PC-3 (cell line): ENCODE results near the gene TMEM38A. TPM values are rescaled to one million over a fixed set of nuclear protein-coding genes. Genes with fewer than 3 reads are reported as not detected.
"Not testable (repeated sequence)": the region's sequence is repeated elsewhere in the genome, so short reads cannot be mapped to it uniquely, and the experiment has no call there.

Experiments
- ATAC-seq: fragments of 200-7000 bp; cut with Tn5 transposase; 2 replicates; pipeline ENCODE4 v1.9.1; 2020; ENCODE audit warnings: mild to moderate bottlenecking, moderate library complexity
- BruUV-seq: library from RNA; stranded (reverse); fragments of 400-500 nt; replicated peaks from 2 replicates; lab custom pipeline; 2021; lab: Mats Ljungman, UMichigan
- CTCF ChIA-PET: fragments of 300-600 bp; sonication (Branson Sonifier 250); formaldehyde crosslinking; loops from one replicate; lab custom pipeline; 2022; ENCODE audit warnings: antibody characterized with exemption; lab: Charles Lee
- POLR2A ChIA-PET: fragments of 300-600 bp; sonication (Branson Sonifier 250); formaldehyde crosslinking; loops from one replicate; lab custom pipeline; 2022; ENCODE audit warnings: antibody characterized with exemption; ENCODE audit not compliant: unreplicated experiment; lab: Charles Lee
- DNase-seq: peaks from one replicate; pipeline ENCODE4 v3.0.0-alpha.2; 2015
- H2AFZ ChIP-seq: fragments of 300-600 bp; sonication (generic); 2 replicates; pipeline ENCODE4 v1.6.0; 2016; ENCODE audit warnings: antibody characterized with exemption, low read length
- H3F3A ChIP-seq: fragments of 300-600 bp; sonication (generic); one replicate; pipeline ENCODE4 v1.6.0; 2017; ENCODE audit warnings: antibody characterized with exemption, low read length, control low read depth, mild to moderate bottlenecking; ENCODE audit not compliant: unreplicated experiment
- H3K27ac ChIP-seq: fragments of 300-600 bp; sonication (generic); 2 replicates; pipeline ENCODE4 v1.5.1; 2016; ENCODE audit warnings: mild to moderate bottlenecking, low read length
- H3K27me3 ChIP-seq: fragments of 300-600 bp; sonication (generic); 2 replicates; pipeline ENCODE4 v1.6.1; 2016; ENCODE audit warnings: low read length, mixed read lengths
- H3K36me3 ChIP-seq: fragments of 300-600 bp; sonication (generic); 2 replicates; pipeline ENCODE4 v1.6.1; 2016; ENCODE audit warnings: low read depth, mixed run types, low read length, mixed read lengths
- H3K4me1 ChIP-seq: fragments of 300-600 bp; sonication (generic); 2 replicates; pipeline ENCODE4 v1.5.1; 2016; ENCODE audit warnings: low read length; ENCODE audit not compliant: insufficient read depth
- H3K4me2 ChIP-seq: fragments of 300-600 bp; sonication (generic); 2 replicates; pipeline ENCODE4 v1.6.0; 2016; ENCODE audit warnings: low read length
- H3K4me3 ChIP-seq: fragments of 300-600 bp; sonication (generic); 2 replicates; pipeline ENCODE4 v1.5.1; 2016; ENCODE audit warnings: mild to moderate bottlenecking, low read length, mixed read lengths
- H3K79me2 ChIP-seq: fragments of 300-600 bp; sonication (generic); 2 replicates; pipeline ENCODE4 v1.6.1; 2017; ENCODE audit warnings: low read length, mixed read lengths
- H3K9ac ChIP-seq: fragments of 300-600 bp; sonication (generic); 2 replicates; pipeline ENCODE4 v1.6.0; 2016; ENCODE audit warnings: mild to moderate bottlenecking, low read length
- H3K9me2 ChIP-seq: fragments of 300-600 bp; sonication (generic); replicated peaks from 2 replicates; pipeline ENCODE4 v1.6.1; 2016; ENCODE audit warnings: mixed run types, low read length, mixed read lengths
- H3K9me3 ChIP-seq: fragments of 300-600 bp; sonication (generic); 2 replicates; pipeline ENCODE4 v1.6.1; 2016; ENCODE audit warnings: low read length, mixed read lengths
- H4K20me1 ChIP-seq: fragments of 300-600 bp; sonication (generic); 2 replicates; pipeline ENCODE4 v1.6.1; 2016; ENCODE audit warnings: low read length, mixed read lengths
- CTCF ChIP-seq: fragments of 300-600 bp; sonication (generic); conservative IDR thresholded peaks from 2 replicates; pipeline ENCODE4 v1.5.1; 2017; ENCODE audit warnings: antibody characterized with exemption, low read depth, mild to moderate bottlenecking, low read length
- EZH2 ChIP-seq: fragments of 300-600 bp; sonication (generic); IDR thresholded peaks from one replicate; pipeline ENCODE4 v1.6.1; 2017; ENCODE audit warnings: antibody characterized with exemption, mild to moderate bottlenecking, low read length; ENCODE audit not compliant: unreplicated experiment
- EZH2phosphoT487 ChIP-seq: fragments of 300-600 bp; sonication (generic); IDR thresholded peaks from 2 replicates; pipeline ENCODE4 v1.6.1; 2018; ENCODE audit warnings: mild to moderate bottlenecking, antibody characterized with exemption, low read length, borderline replicate concordance
- intact Hi-C: fragments of 100-400 bp; cut with micrococcal nuclease; formaldehyde crosslinking; loops from 2 replicates; pipeline ENCODE4 v1.9.0; 2023
- total RNA-seq: library from RNA; depleted of rRNA; stranded (reverse); fragments of >200 nt; gene quantifications from 2 replicates; pipeline ENCODE4 v1.2.3, GENCODE V29; 2014

The TMEM38A gene
- total RNA-seq, 1 experiment from 2014 or later: 11.0 TPM

GRCh38 chr19:16703677-16704076, 42.7 kb downstream of the TMEM38A start:
- no peak overlapping the region for H3K9ac ChIP-seq
- no peaks in the 10 kb centered on the region for H3K79me2 ChIP-seq
- BruUV-seq: no TSS peak
- H3K4me1 ChIP-seq: no peaks in the 10 kb centered on the region
- ATAC-seq (no peak), DNase-seq (no peak)
- ChIA-PET CTCF (no interaction called here), POLR2A (no interaction called here)
- no peak overlapping the region for H2AFZ ChIP-seq
- no peaks in the 10 kb centered on the region for H3K36me3 ChIP-seq
- no peaks in the 10 kb centered on the region for H4K20me1 ChIP-seq
- H3K4me2 ChIP-seq: no peak overlapping the region
- H3K27me3 ChIP-seq: no peaks in the 10 kb centered on the region
- H3K9me3 ChIP-seq: no peaks in the 10 kb centered on the region
- no peak overlapping the region for H3K27ac ChIP-seq
- intact Hi-C loops: no loop called here
- H3K4me3 ChIP-seq: no peak overlapping the region
- H3F3A ChIP-seq: no peaks in the 10 kb centered on the region
- TF ChIP-seq CTCF (no peak), EZH2phosphoT487 (no peak), EZH2 (no peak)
- H3K9me2 ChIP-seq: no peaks in the 10 kb centered on the region

GRCh38 chr19:16710870-16711269, 49.9 kb downstream of the TMEM38A start:
- BruUV-seq, H4K20me1 ChIP-seq, H3K4me3 ChIP-seq, H3K27me3 ChIP-seq, H3K9ac ChIP-seq, ATAC-seq, H3K9me3 ChIP-seq, H3K4me2 ChIP-seq, DNase-seq, H3K79me2 ChIP-seq, CTCF ChIA-PET, H3K36me3 ChIP-seq, POLR2A ChIA-PET, H3K9me2 ChIP-seq, H2AFZ ChIP-seq, intact Hi-C loops, H3F3A ChIP-seq, H3K27ac ChIP-seq, H3K4me1 ChIP-seq: not testable (repeated sequence)

- POLR2A ChIA-PET: interaction anchor here (0.6 kb wide), 1 partner anchor 52 kb away, joined by 3 read pairs; the partner anchor contains the start of gene TMEM38A
Observed at GRCh38 chr19:16712295-16712694, 51.4 kb downstream of the TMEM38A start.

More at GRCh38 chr19:16712295-16712694, 51.4 kb downstream of the TMEM38A start:
- ATAC-seq, intact Hi-C loops, H3K27ac ChIP-seq, H3K9me3 ChIP-seq, H3K9me2 ChIP-seq, H3K79me2 ChIP-seq, DNase-seq, H3F3A ChIP-seq, H3K36me3 ChIP-seq, H3K9ac ChIP-seq, H3K4me2 ChIP-seq, H4K20me1 ChIP-seq, CTCF ChIA-PET, H2AFZ ChIP-seq, H3K4me1 ChIP-seq, BruUV-seq, H3K27me3 ChIP-seq, H3K4me3 ChIP-seq: not testable (repeated sequence)
